K562 (cell line): ENCODE data around the gene SMARCC1. TPM values are rescaled to one million over a fixed set of nuclear protein-coding genes. Genes with fewer than 3 reads are reported as not detected.
A peak's percentile ranks its signal among the peaks of the same experiment; 100 is the strongest.

ENCODE experiments used
- ATAC-seq: fragments of 200-7000 bp; cut with Tn5 transposase; 3 replicates; pipeline ENCODE4 v1.9.1; 2020; ENCODE audit warnings: moderate library complexity
- BruUV-seq: library from RNA; stranded (reverse); fragments of 400-500 nt; replicated peaks from 2 replicates; lab custom pipeline; 2021; lab: Mats Ljungman, UMichigan
- CTCF ChIA-PET: fragments of 300-600 bp; formaldehyde crosslinking; extraction: SDS; loops from one replicate; lab custom pipeline; 2021; ENCODE audit warnings: low intra/inter-chr PET ratio; lab: Yijun Ruan, JAX
- POLR2A ChIA-PET: fragments of 300-600, 350-650 bp; sonication (Branson Sonifier 250); formaldehyde crosslinking; extraction: SDS; loops from one replicate; lab custom pipeline; 2021; ENCODE audit warnings: antibody characterized with exemption, inconsistent platforms; lab: Yijun Ruan, JAX
- DNase-seq, 4 experiments: peaks; one replicate each; pipeline versions ENCODE4 v3.0.0 to v3.0.0-alpha.2; 2011 to 2018; ENCODE audit warnings: low spot score in 3 of 4, mixed read lengths in 3 of 4; ENCODE audit errors: extremely low read depth in 1 of 4
- FAIRE-seq: peaks from 2 replicates; lab custom pipeline; 2011; peaks lifted over from hg19 to GRCh38; lab: Jason Lieb, UNC
- H2AFZ ChIP-seq: 2 replicates; pipeline ENCODE4 v1.6.0; 2011; ENCODE audit warnings: low read depth, low read length, control low read depth, inconsistent platforms
- H3K27ac ChIP-seq: fragments of 200-600 bp; 3 replicates; pipeline ENCODE4 v1.8.0; 2011; ENCODE audit warnings: low read depth, mild to moderate bottlenecking, control low read depth, inconsistent platforms, low read length, moderate library complexity, mixed read lengths; ENCODE audit errors: extremely low read depth
- H3K27me3 ChIP-seq, 2 experiments: fragments of 300-600 bp in 1 of 2; 2 replicates in 1 of 2; 3 replicates in 1 of 2; pipeline versions ENCODE4 v1.6.0 to v1.8.0; 2011; ENCODE audit warnings: inconsistent platforms in 2 of 2, low read length in 2 of 2, mild to moderate bottlenecking in 1 of 2, mixed read lengths in 1 of 2, moderate library complexity in 1 of 2; ENCODE audit not compliant: control insufficient read depth in 2 of 2, insufficient read depth in 2 of 2
- H3K36me3 ChIP-seq: fragments of 300-600 bp; 3 replicates; pipeline ENCODE4 v1.8.0; 2011; ENCODE audit warnings: mild to moderate bottlenecking, low read length, inconsistent platforms; ENCODE audit not compliant: control insufficient read depth, insufficient read depth
- H3K4me1 ChIP-seq, 2 experiments: fragments of 200-600 bp in 1 of 2; replicated peaks in 1 of 2; 2 replicates in 1 of 2; 3 replicates in 1 of 2; pipeline versions ENCODE4 v1.5.1 to v1.8.0; 2011; ENCODE audit warnings: inconsistent platforms in 2 of 2, low read length in 2 of 2, mild to moderate bottlenecking in 1 of 2, mixed read lengths in 1 of 2, moderate library complexity in 1 of 2; ENCODE audit not compliant: control insufficient read depth in 2 of 2, insufficient read depth in 2 of 2
- H3K4me2 ChIP-seq: 2 replicates; pipeline ENCODE4 v1.6.1; 2011; ENCODE audit warnings: low read length, control low read depth, inconsistent platforms, mixed read lengths; ENCODE audit not compliant: insufficient read depth
- H3K4me3 ChIP-seq: fragments of 200-600 bp; sonication (generic), shearing (Covaris generic); 2 replicates; pipeline ENCODE4 v1.5.1; 2016; ENCODE audit warnings: control low read depth, inconsistent platforms
- H3K79me2 ChIP-seq: fragments of 200-600 bp; 3 replicates; pipeline ENCODE4 v1.8.0; 2011; ENCODE audit warnings: low read length, inconsistent platforms; ENCODE audit not compliant: control insufficient read depth, insufficient read depth
- H3K9ac ChIP-seq, 2 experiments: 2 replicates each; pipeline versions ENCODE4 v1.6.0 to v1.6.1; 2011; ENCODE audit warnings: low read depth in 2 of 2, low read length in 2 of 2, control low read depth in 1 of 2, inconsistent platforms in 1 of 2, mild to moderate bottlenecking in 1 of 2, mixed read lengths in 1 of 2; ENCODE audit not compliant: insufficient read depth in 1 of 2
- H3K9me1 ChIP-seq: one replicate; pipeline ENCODE4 v1.6.0; 2011; ENCODE audit warnings: inconsistent platforms, mild to moderate bottlenecking, low read length, moderate library complexity; ENCODE audit not compliant: control insufficient read depth, insufficient read depth
- H3K9me3 ChIP-seq: replicated peaks from 2 replicates; pipeline ENCODE4 v1.5.1; 2011; ENCODE audit warnings: low read depth, low read length, inconsistent platforms; ENCODE audit not compliant: control insufficient read depth, insufficient read depth
- H4K20me1 ChIP-seq: replicated peaks from 2 replicates; pipeline ENCODE4 v1.6.1; 2011; ENCODE audit warnings: low read length, inconsistent platforms, mixed read lengths; ENCODE audit not compliant: control insufficient read depth, insufficient read depth
- NCOA4 ChIP-seq: fragments of 450-650 bp; IDR thresholded peaks from 2 replicates; pipeline ENCODE4 v1.6.1; 2018; ENCODE audit warnings: mild to moderate bottlenecking; ENCODE audit not compliant: partially characterized antibody
- POU5F1 ChIP-seq: fragments of 150-350 bp; IDR thresholded peaks from 2 replicates; pipeline ENCODE4 v1.6.1; 2014; ENCODE audit warnings: borderline replicate concordance, low read length, low read depth, mild to moderate bottlenecking; ENCODE audit not compliant: partially characterized antibody
- SLC30A9 ChIP-seq: fragments of 250-450 bp; sonication (Bioruptor Pico); IDR thresholded peaks from 2 replicates; pipeline ENCODE4 v1.8.0; 2022; ENCODE audit warnings: mild to moderate bottlenecking, moderate library complexity
- TEAD4 ChIP-seq, 2 experiments: sonication (generic) in 1 of 2; formaldehyde crosslinking in 1 of 2; IDR thresholded peaks; 2 replicates each; pipeline versions ENCODE4 v1.6.1 to v1.8.0; 2012 to 2022; ENCODE audit warnings: borderline replicate concordance in 1 of 2, inconsistent platforms in 1 of 2, low read length in 1 of 2, mild to moderate bottlenecking in 1 of 2, missing genetic modification reagents in 1 of 2
- TGIF2 ChIP-seq: sonication (generic); formaldehyde crosslinking; IDR thresholded peaks from 2 replicates; pipeline ENCODE4 v1.8.1; 2022; ENCODE audit warnings: mild to moderate bottlenecking, missing genetic modification reagents, moderate library complexity
- ZBTB7A ChIP-seq: IDR thresholded peaks from 2 replicates; pipeline ENCODE4 v1.6.1; 2011; ENCODE audit warnings: low read depth, mild to moderate bottlenecking, low read length, moderate library complexity, borderline replicate concordance; ENCODE audit not compliant: control insufficient read depth
- ZKSCAN8 ChIP-seq: fragments of 200-800 bp; sonication (Bioruptor generic); IDR thresholded peaks from 2 replicates; pipeline ENCODE4 v1.6.1; 2016; ENCODE audit warnings: missing genetic modification characterization, missing compliant biosample characterization
- WGBS: fragments of 100-300 bp; shearing (Covaris generic); methylation state at CpG from one replicate; pipeline ENCODE4 v1.1.6; 2016; ENCODE audit warnings: low coverage, mixed read lengths; ENCODE audit not compliant: insufficient coverage; ENCODE audit errors: missing lambda C conversion rate; 5-methylcytosine and 5-hydroxymethylcytosine counted together
- in situ Hi-C: fragments of 300-500 bp; cut with MboI; formaldehyde crosslinking; loops from 4 replicates; pipeline ENCODE4 v1.15.0; 2018; ENCODE audit warnings: inconsistent platforms, mixed read lengths
- intact Hi-C: fragments of 100-400 bp; cut with micrococcal nuclease; formaldehyde crosslinking; loops from 2 replicates; pipeline ENCODE4 v1.14.2; 2022
- polyA plus RNA-seq, 8 experiments: library from polyadenylated mRNA; depleted of rRNA in 4 of 8; stranded (reverse) in 5 of 8; unstranded in 3 of 8; fragments of >200 nt; fragmentation: Nextera tagmentation in 2 of 8; fragmentation: Illumina TruSeq in 1 of 8; extraction: Ambion mirVana in 2 of 8; extraction: Trizol in 1 of 8; gene quantifications; 2 replicates each; pipeline versions ENCODE4 v1.2.1 to v1.2.3, GENCODE V29; 2011 to 2014; ENCODE audit warnings: inconsistent platforms in 1 of 8, missing spikeins in 1 of 8
- total RNA-seq, 7 experiments: library from RNA; depleted of rRNA in 6 of 7; stranded (reverse); fragments of >200 nt in 6 of 7; fragmentation: Illumina TruSeq in 2 of 7; extraction: Trizol in 2 of 7; gene quantifications; 2 replicates each; pipeline versions ENCODE4 v1.2.1 to v1.2.3, GENCODE V29; 2011 to 2021; ENCODE audit warnings: low replicate concordance in 1 of 7
- TF ChIP-seq, protein P1 (sequence below): fragments of 450-650 bp; formaldehyde crosslinking; IDR thresholded peaks from 2 replicates; pipeline ENCODE4 v1.4.0; 2020; ENCODE audit warnings: mild to moderate bottlenecking, moderate library complexity

SMARCC1 gene
- total and polyA plus RNA-seq, 9 of the 15 experiments (the other 6 are each of a cell fraction or from before 2014, with no cell fraction given), result 20.7 to 199 (median 66.0) TPM

DNA sequence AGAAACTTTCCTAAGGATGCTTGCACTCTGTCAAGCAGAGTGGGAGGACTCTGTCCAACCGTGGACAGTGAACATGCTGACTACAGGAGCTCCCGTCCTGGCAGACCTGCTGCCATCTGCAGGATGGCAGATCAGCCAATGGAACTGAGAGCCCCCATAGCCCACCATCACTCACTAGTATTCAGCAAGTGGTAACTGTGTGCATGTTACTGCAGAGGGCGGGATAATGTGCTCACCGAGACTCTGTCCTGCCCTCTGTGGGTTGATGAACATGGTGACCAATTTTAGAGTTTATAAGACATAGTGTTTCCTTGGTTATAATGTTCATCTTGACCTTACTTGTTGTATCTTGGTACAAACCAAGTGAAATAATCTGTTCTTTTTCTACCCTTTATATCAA, 214.5 kb downstream of the SMARCC1 start (continued):
- no peak for TF ChIP-seq SLC30A9 (CRISPR knock-in tag)
- no peak for TF ChIP-seq NCOA4
- no peak for TF ChIP-seq POU5F1
- TF ChIP-seq ZBTB7A, result no peak
- peak; percentile 90 for TF ChIP-seq ZKSCAN8 (CRISPR knock-in tag)
- TF ChIP-seq TGIF2 (CRISPR knock-in tag), result no peak

DNA sequence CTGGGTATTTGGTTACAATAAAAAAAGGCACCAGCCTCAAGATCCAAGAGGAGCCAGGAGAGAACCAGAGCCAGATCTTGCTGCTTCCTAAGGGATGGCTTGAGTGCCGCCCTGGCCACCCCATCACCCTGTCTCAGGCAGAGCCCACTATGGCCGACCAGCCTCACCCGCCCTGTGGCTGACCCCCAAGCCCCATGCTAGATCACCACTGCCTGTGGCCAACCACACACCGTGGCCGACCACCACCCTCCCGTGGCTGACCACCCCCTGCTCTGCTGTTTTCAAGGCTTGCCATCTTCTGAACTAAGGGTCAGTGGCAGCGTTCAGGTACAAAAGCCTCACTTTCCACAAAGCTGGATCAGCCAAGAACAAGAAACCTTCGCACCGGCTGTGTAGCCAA, 215.0 kb downstream of the SMARCC1 start:
- peaks cover 9 to 10% of the 10 kb centered on the region in 2 experiments for H3K4me1 ChIP-seq
- ATAC-seq, result no peak
- ChIA-PET CTCF (no interaction called here), POLR2A (no interaction called here)
- H3K79me2 ChIP-seq, result no peaks in the 10 kb centered on the region
- WGBS, result 57% methylated on average over 9 of the region's 9 CpGs
- H3K9ac ChIP-seq, result peak overlapping the region in 1 of 2 experiments; percentile 32; a peak in 2 of 4 replicates
- no peaks in the 10 kb centered on the region for H3K36me3 ChIP-seq
- intact Hi-C loops (no loop called here), in situ Hi-C loops (no loop called here)
- no peak for TF ChIP-seq TEAD4 (IDR thresholded peaks at IDR 0.05; ENCODE audit: low read length)
- 0 out of 2 replicates have a peak, but pooled peaks have one; percentile 32 for TF ChIP-seq TEAD4 (CRISPR knock-in tag; IDR thresholded peaks at IDR 0.05; ENCODE audit: borderline replicate concordance)
- TF ChIP-seq, protein P1, sequence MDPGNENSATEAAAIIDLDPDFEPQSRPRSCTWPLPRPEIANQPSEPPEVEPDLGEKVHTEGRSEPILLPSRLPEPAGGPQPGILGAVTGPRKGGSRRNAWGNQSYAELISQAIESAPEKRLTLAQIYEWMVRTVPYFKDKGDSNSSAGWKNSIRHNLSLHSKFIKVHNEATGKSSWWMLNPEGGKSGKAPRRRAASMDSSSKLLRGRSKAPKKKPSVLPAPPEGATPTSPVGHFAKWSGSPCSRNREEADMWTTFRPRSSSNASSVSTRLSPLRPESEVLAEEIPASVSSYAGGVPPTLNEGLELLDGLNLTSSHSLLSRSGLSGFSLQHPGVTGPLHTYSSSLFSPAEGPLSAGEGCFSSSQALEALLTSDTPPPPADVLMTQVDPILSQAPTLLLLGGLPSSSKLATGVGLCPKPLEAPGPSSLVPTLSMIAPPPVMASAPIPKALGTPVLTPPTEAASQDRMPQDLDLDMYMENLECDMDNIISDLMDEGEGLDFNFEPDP (CRISPR knock-in tag), result no peak
- no peak for DNase-seq
- H3K4me2 ChIP-seq, result no peak overlapping the region
- no peaks in the 10 kb centered on the region for H3K9me1 ChIP-seq
- no TSS peak for BruUV-seq
- no peak overlapping the region for H3K4me3 ChIP-seq
- H3K9me3 ChIP-seq, result no peaks in the 10 kb centered on the region
- H3K27ac ChIP-seq, result no peak overlapping the region
- no peaks in the 10 kb centered on the region for H3K27me3 ChIP-seq
- no peaks in the 10 kb centered on the region for H4K20me1 ChIP-seq
- no peak for FAIRE-seq
- H2AFZ ChIP-seq, result no peak overlapping the region
